ENCODE data around the gene COMT. TPM values are rescaled to one million over a fixed set of nuclear protein-coding genes. Genes with fewer than 3 reads are reported as not detected.
A peak's percentile ranks its signal among the peaks of the same experiment; 100 is the strongest.

COMT gene
- total and polyA plus RNA-seq, 9 of the 15 experiments (the other 6 are each of a cell fraction or from before 2014, with no cell fraction given) = 12.5 to 351 (median 155) TPM

DNA sequence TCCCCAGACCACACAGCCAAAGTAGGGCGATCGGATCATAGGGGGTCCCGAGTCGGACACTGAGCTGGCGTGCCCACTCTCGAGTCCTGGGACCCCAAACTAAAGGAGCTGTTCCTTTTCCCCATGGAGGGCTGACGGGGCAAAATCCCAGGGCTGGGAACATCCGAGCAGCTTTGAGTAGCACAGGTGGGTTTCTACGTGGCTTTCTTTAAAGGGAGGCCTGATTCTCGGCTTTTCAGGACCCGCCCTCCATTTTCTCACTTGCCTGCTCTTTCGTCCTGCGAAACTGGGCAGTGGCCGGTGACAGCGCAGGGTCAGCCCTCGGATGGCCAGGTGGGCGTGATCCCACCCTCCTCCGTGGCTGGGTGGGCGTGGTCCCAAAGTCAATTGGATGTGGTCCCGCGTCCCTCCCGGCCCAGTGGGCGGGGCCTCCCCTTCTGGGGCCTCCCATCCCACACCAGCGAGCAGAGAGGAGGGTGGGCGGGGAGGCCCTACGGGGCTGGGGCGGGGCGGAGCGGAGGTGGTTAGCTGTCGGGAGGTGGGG, 17.5 kb downstream of the COMT start (continued):
- no peak for TF ChIP-seq ZNF699 (CRISPR knock-in tag; IDR thresholded peaks at IDR 0.05; ENCODE audit: insufficient replicate concordance)
- TF ChIP-seq NR2C2 (CRISPR knock-in tag; IDR thresholded peaks at IDR 0.05) = no peak
- no peak for TF ChIP-seq NR2C2 (tag; IDR thresholded peaks at IDR 0.05)
- TF ChIP-seq HDGF (IDR thresholded peaks at IDR 0.05) = 0 out of 2 replicates have a peak, but pooled peaks have one; percentile 31
- TF ChIP-seq ZNF668 (CRISPR knock-in tag; IDR thresholded peaks at IDR 0.05) = no peak
- no peak for TF ChIP-seq BHLHE40 (IDR thresholded peaks at IDR 0.05; ENCODE audit: low read length)
- TF ChIP-seq, protein P1, sequence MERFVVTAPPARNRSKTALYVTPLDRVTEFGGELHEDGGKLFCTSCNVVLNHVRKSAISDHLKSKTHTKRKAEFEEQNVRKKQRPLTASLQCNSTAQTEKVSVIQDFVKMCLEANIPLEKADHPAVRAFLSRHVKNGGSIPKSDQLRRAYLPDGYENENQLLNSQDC (CRISPR knock-in tag; IDR thresholded peaks at IDR 0.05) = no peak; the same call in 1 of the 2 replicates
- TF ChIP-seq, protein P2, sequence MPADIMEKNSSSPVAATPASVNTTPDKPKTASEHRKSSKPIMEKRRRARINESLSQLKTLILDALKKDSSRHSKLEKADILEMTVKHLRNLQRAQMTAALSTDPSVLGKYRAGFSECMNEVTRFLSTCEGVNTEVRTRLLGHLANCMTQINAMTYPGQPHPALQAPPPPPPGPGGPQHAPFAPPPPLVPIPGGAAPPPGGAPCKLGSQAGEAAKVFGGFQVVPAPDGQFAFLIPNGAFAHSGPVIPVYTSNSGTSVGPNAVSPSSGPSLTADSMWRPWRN (IDR thresholded peaks at IDR 0.05; ENCODE audit: low read depth) = no peak
- TF ChIP-seq TBP (optimal IDR thresholded peaks at IDR 0.05; ENCODE audit: low read depth, low read length) = peak; percentile 59
- TF ChIP-seq, protein P3, sequence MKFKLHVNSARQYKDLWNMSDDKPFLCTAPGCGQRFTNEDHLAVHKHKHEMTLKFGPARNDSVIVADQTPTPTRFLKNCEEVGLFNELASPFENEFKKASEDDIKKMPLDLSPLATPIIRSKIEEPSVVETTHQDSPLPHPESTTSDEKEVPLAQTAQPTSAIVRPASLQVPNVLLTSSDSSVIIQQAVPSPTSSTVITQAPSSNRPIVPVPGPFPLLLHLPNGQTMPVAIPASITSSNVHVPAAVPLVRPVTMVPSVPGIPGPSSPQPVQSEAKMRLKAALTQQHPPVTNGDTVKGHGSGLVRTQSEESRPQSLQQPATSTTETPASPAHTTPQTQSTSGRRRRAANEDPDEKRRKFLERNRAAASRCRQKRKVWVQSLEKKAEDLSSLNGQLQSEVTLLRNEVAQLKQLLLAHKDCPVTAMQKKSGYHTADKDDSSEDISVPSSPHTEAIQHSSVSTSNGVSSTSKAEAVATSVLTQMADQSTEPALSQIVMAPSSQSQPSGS (CRISPR knock-in tag; IDR thresholded peaks at IDR 0.05) = no peak
- no peak for TF ChIP-seq CBFA2T2 (conservative IDR thresholded peaks at IDR 0.05)
- TF ChIP-seq, protein P4, sequence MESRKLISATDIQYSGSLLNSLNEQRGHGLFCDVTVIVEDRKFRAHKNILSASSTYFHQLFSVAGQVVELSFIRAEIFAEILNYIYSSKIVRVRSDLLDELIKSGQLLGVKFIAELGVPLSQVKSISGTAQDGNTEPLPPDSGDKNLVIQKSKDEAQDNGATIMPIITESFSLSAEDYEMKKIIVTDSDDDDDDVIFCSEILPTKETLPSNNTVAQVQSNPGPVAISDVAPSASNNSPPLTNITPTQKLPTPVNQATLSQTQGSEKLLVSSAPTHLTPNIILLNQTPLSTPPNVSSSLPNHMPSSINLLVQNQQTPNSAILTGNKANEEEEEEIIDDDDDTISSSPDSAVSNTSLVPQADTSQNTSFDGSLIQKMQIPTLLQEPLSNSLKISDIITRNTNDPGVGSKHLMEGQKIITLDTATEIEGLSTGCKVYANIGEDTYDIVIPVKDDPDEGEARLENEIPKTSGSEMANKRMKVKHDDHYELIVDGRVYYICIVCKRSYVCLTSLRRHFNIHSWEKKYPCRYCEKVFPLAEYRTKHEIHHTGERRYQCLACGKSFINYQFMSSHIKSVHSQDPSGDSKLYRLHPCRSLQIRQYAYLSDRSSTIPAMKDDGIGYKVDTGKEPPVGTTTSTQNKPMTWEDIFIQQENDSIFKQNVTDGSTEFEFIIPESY (CRISPR knock-in tag; IDR thresholded peaks at IDR 0.05) = no peak
- no peak for TF ChIP-seq NFATC3 (IDR thresholded peaks at IDR 0.05)
- no peak for TF ChIP-seq ZNF354B (CRISPR knock-in tag; IDR thresholded peaks at IDR 0.05)
- no peak for TF ChIP-seq MCM2 (IDR thresholded peaks at IDR 0.05; ENCODE audit: low read depth)
- TF ChIP-seq ZNF764 (CRISPR knock-in tag; IDR thresholded peaks at IDR 0.05; ENCODE audit: low read depth) = 0 out of 2 replicates have a peak, but pooled peaks have one; percentile 3
- no peak for TF ChIP-seq HDAC8 (tag; IDR thresholded peaks at IDR 0.05)
- TF ChIP-seq GTF2E2 (tag; IDR thresholded peaks at IDR 0.05) = no peak
- TF ChIP-seq EZH2 (IDR thresholded peaks at IDR 0.05; ENCODE audit: borderline replicate concordance, low read depth, low read length) = no peak
- TF ChIP-seq POLR2AphosphoS5 (IDR thresholded peaks at IDR 0.05; ENCODE audit: control insufficient read depth, insufficient read depth, low read depth, low read length) = no peak; the same call in 1 of the 2 replicates
- TF ChIP-seq SOX6 (IDR thresholded peaks at IDR 0.05) = peak; percentile 55; the same call in 1 of the 2 replicates
- TF ChIP-seq, protein P5, sequence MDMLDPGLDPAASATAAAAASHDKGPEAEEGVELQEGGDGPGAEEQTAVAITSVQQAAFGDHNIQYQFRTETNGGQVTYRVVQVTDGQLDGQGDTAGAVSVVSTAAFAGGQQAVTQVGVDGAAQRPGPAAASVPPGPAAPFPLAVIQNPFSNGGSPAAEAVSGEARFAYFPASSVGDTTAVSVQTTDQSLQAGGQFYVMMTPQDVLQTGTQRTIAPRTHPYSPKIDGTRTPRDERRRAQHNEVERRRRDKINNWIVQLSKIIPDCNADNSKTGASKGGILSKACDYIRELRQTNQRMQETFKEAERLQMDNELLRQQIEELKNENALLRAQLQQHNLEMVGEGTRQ (CRISPR knock-in tag; IDR thresholded peaks at IDR 0.05) = no peak
- no peak for TF ChIP-seq BRF1 (IDR thresholded peaks at IDR 0.05; ENCODE audit: borderline replicate concordance, extremely low read depth, insufficient read length)
- TF ChIP-seq, protein P6, sequence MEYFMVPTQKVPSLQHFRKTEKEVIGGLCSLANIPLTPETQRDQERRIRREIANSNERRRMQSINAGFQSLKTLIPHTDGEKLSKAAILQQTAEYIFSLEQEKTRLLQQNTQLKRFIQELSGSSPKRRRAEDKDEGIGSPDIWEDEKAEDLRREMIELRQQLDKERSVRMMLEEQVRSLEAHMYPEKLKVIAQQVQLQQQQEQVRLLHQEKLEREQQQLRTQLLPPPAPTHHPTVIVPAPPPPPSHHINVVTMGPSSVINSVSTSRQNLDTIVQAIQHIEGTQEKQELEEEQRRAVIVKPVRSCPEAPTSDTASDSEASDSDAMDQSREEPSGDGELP (CRISPR knock-in tag; IDR thresholded peaks at IDR 0.05; ENCODE audit: borderline replicate concordance) = no peak
